SK-N-SH treated with all-trans-retinoic acid at 6 μM for 48 hours (cell line): Measurements from ENCODE around the gene MFF.
A peak's percentile ranks its signal among the peaks of the same experiment; 100 is the strongest.
"Not testable (repeated sequence)": the region's sequence is repeated elsewhere in the genome, so short reads cannot be mapped to it uniquely, and the experiment has no call there.

Experiments used
- ATAC-seq: fragments of 200-7000 bp; cut with Tn5 transposase; 3 replicates; pipeline ENCODE4 v1.9.1; 2020; ENCODE audit warnings: mild to moderate bottlenecking, moderate library complexity
- ARNTL ChIP-seq: fragments of 450-650 bp; formaldehyde crosslinking; IDR thresholded peaks from 2 replicates; pipeline ENCODE4 v1.5.0; 2020; ENCODE audit warnings: low read depth, mild to moderate bottlenecking, moderate library complexity, borderline replicate concordance
- CSDC2 ChIP-seq: fragments of 250-450 bp; sonication (Bioruptor Pico); IDR thresholded peaks from 2 replicates; pipeline ENCODE4 v1.5.0; 2020; ENCODE audit warnings: mild to moderate bottlenecking, moderate library complexity
- CSRNP3 ChIP-seq: fragments of 250-450 bp; sonication (Bioruptor Pico); IDR thresholded peaks from 2 replicates; pipeline ENCODE4 v1.5.1; 2021; ENCODE audit warnings: mild to moderate bottlenecking, moderate library complexity
- ESRRG ChIP-seq: fragments of 250-450 bp; sonication (Bioruptor Pico); IDR thresholded peaks from 2 replicates; pipeline ENCODE4 v1.6.1; 2021; ENCODE audit warnings: mild to moderate bottlenecking
- GLIS3 ChIP-seq: fragments of 250-450 bp; sonication (Bioruptor Pico); IDR thresholded peaks from 2 replicates; pipeline ENCODE4 v1.5.0; 2020; ENCODE audit warnings: mild to moderate bottlenecking, moderate library complexity
- ISL1 ChIP-seq: fragments of 250-450 bp; sonication (Bioruptor Pico); IDR thresholded peaks from 2 replicates; pipeline ENCODE4 v2.1.2; 2022; ENCODE audit warnings: mild to moderate bottlenecking, moderate library complexity
- OSR1 ChIP-seq: fragments of 250-450 bp; sonication (Bioruptor Pico); IDR thresholded peaks from 2 replicates; pipeline ENCODE4 v1.8.0; 2022; ENCODE audit warnings: moderate library complexity, mild to moderate bottlenecking, inconsistent platforms
- PATZ1 ChIP-seq: fragments of 250-450 bp; sonication (Bioruptor Pico); IDR thresholded peaks from 2 replicates; pipeline ENCODE4 v1.8.0; 2020; ENCODE audit warnings: mild to moderate bottlenecking, moderate library complexity, borderline replicate concordance
- POU6F1 ChIP-seq: fragments of 250-450 bp; sonication (Bioruptor Pico); IDR thresholded peaks from 2 replicates; pipeline ENCODE4 v1.8.0; 2021; ENCODE audit warnings: low read depth, mild to moderate bottlenecking, moderate library complexity, borderline replicate concordance
- PPARA ChIP-seq: fragments of 250-450 bp; sonication (Bioruptor Pico); IDR thresholded peaks from 2 replicates; pipeline ENCODE4 v1.5.0; 2020; ENCODE audit warnings: mild to moderate bottlenecking, borderline replicate concordance
- RARB ChIP-seq: fragments of 250-450 bp; sonication (Bioruptor Pico); IDR thresholded peaks from 2 replicates; pipeline ENCODE4 v1.8.0; 2021; ENCODE audit warnings: mild to moderate bottlenecking, moderate library complexity
- SNAI2 ChIP-seq: fragments of 250-450 bp; sonication (Bioruptor Pico); IDR thresholded peaks from 2 replicates; pipeline ENCODE4 v1.5.0; 2020; ENCODE audit warnings: mild to moderate bottlenecking, moderate library complexity
- TCF4 ChIP-seq: fragments of 250-450 bp; sonication (Bioruptor Pico); IDR thresholded peaks from 2 replicates; pipeline ENCODE4 v1.8.0; 2021; ENCODE audit warnings: mild to moderate bottlenecking, moderate library complexity, borderline replicate concordance
- TOX ChIP-seq: fragments of 250-450 bp; sonication (Bioruptor Pico); IDR thresholded peaks from 2 replicates; pipeline ENCODE4 v1.8.0; 2021; ENCODE audit warnings: mild to moderate bottlenecking, moderate library complexity, borderline replicate concordance
- ZC3H10 ChIP-seq: fragments of 250-450 bp; sonication (Bioruptor Pico); IDR thresholded peaks from 2 replicates; pipeline ENCODE4 v1.5.1; 2021; ENCODE audit warnings: mild to moderate bottlenecking, moderate library complexity
- ZNF565 ChIP-seq: fragments of 450-650 bp; formaldehyde crosslinking; conservative IDR thresholded peaks from 2 replicates; pipeline ENCODE4 v1.5.0; 2020; ENCODE audit warnings: low read depth, mild to moderate bottlenecking, moderate library complexity
- ZNF70 ChIP-seq: fragments of 450-650 bp; formaldehyde crosslinking; IDR thresholded peaks from 2 replicates; pipeline ENCODE4 v1.5.0; 2020; ENCODE audit warnings: mild to moderate bottlenecking, moderate library complexity
- ZNF8 ChIP-seq: fragments of 450-650 bp; formaldehyde crosslinking; IDR thresholded peaks from 2 replicates; pipeline ENCODE4 v1.5.0; 2020; ENCODE audit warnings: mild to moderate bottlenecking, moderate library complexity
- TF ChIP-seq, protein P1 (sequence below): fragments of 250-450 bp; sonication (Bioruptor Pico); IDR thresholded peaks from 2 replicates; pipeline ENCODE4 v1.5.1; 2020; ENCODE audit warnings: low read depth, mild to moderate bottlenecking, moderate library complexity
- TF ChIP-seq, protein P2 (sequence below): fragments of 250-450 bp; sonication (Bioruptor Pico); IDR thresholded peaks from 2 replicates; pipeline ENCODE4 v1.5.0; 2020; ENCODE audit warnings: mild to moderate bottlenecking, moderate library complexity

Gene MFF

GRCh38 chr2:227360351-227360750, 35.3 kb downstream of the MFF start (continued):
- TF ChIP-seq, protein P1, sequence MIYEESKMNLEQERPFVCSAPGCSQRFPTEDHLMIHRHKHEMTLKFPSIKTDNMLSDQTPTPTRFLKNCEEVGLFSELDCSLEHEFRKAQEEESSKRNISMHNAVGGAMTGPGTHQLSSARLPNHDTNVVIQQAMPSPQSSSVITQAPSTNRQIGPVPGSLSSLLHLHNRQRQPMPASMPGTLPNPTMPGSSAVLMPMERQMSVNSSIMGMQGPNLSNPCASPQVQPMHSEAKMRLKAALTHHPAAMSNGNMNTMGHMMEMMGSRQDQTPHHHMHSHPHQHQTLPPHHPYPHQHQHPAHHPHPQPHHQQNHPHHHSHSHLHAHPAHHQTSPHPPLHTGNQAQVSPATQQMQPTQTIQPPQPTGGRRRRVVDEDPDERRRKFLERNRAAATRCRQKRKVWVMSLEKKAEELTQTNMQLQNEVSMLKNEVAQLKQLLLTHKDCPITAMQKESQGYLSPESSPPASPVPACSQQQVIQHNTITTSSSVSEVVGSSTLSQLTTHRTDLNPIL (CRISPR knock-in tag) = no peak
- TF ChIP-seq ISL1 (CRISPR knock-in tag) (no peak), PPARA (CRISPR knock-in tag) (no peak), ZNF8 (no peak), TOX (CRISPR knock-in tag) (no peak)

GRCh38 chr2:227363756-227364155, 38.7 kb downstream of the MFF start:
- no peak for TF ChIP-seq TOX (CRISPR knock-in tag)
- no peak for TF ChIP-seq ARNTL (CRISPR knock-in tag)
- no peak for TF ChIP-seq CSRNP3 (CRISPR knock-in tag)
- no peak for TF ChIP-seq ZNF565 (CRISPR knock-in tag)
- TF ChIP-seq PPARA (CRISPR knock-in tag) = no peak
- no peak for TF ChIP-seq POU6F1 (CRISPR knock-in tag)
- TF ChIP-seq ZC3H10 (CRISPR knock-in tag) = no peak
- ATAC-seq = no peak

GRCh38 chr2:227364585-227365263, 39.7 kb downstream of the MFF start:
- not testable (repeated sequence) for ATAC-seq

- no peak; the same call in 2 of the 3 replicates for ATAC-seq
- TF ChIP-seq ARNTL (CRISPR knock-in tag) = no peak
- TF ChIP-seq ISL1 (CRISPR knock-in tag) = peak; percentile 70
Measured at GRCh38 chr2:227365833-227366232, 40.8 kb downstream of the MFF start.

DNA sequence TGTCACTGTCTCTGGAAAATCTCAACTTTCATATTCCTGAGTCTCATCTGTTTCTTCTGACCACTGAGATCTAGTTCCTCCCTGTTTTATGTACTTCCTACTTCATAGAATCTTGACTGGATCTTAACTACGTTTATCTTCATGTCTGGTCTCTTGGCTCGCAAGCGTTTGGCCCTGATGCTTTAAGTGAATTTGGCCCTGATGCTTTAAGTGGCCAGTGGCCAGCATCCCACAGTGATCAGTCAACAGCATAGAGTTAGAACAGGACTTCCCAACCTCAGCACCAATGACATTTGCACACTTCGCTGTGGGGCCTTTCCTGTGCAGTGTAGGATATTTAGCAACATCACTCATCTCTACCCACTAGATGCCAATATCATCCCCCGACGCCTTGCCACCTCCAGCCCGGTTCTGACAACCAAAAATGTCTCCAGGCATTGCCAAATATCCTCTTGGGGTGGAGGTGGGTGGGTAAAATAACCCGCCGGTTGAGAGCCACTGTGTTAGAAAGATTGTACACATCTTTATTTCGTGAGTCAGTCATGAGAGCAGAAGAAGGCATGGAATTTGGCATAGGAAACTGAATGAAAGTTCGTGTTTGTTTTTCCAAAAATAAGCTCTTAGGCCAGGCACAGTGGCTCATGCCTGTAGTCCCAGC, 41.8 kb downstream of the MFF start:
- peak; percentile 81 for ATAC-seq
- TF ChIP-seq ISL1 (CRISPR knock-in tag) (peak; percentile 95), ZNF565 (CRISPR knock-in tag) (no peak), TCF4 (CRISPR knock-in tag) (peak; percentile 39; the same call in 1 of the 2 replicates), SNAI2 (CRISPR knock-in tag) (peak; percentile 8; the same call in 1 of the 2 replicates), ZNF70 (no peak), ESRRG (CRISPR knock-in tag) (0 out of 2 replicates have a peak, but pooled peaks have one; percentile 23)
- TF ChIP-seq, all 23 proteins: peak for 4

- ATAC-seq = no peak
- TF ChIP-seq RARB (CRISPR knock-in tag) (no peak), OSR1 (no peak), CSDC2 (CRISPR knock-in tag) (no peak), SNAI2 (CRISPR knock-in tag) (no peak), TOX (CRISPR knock-in tag) (no peak), PATZ1 (no peak), GLIS3 (no peak), ZNF70 (no peak), ZNF565 (CRISPR knock-in tag) (no peak), CSRNP3 (CRISPR knock-in tag) (no peak), ISL1 (CRISPR knock-in tag) (no peak), ZC3H10 (CRISPR knock-in tag) (no peak)
- TF ChIP-seq, protein P2, sequence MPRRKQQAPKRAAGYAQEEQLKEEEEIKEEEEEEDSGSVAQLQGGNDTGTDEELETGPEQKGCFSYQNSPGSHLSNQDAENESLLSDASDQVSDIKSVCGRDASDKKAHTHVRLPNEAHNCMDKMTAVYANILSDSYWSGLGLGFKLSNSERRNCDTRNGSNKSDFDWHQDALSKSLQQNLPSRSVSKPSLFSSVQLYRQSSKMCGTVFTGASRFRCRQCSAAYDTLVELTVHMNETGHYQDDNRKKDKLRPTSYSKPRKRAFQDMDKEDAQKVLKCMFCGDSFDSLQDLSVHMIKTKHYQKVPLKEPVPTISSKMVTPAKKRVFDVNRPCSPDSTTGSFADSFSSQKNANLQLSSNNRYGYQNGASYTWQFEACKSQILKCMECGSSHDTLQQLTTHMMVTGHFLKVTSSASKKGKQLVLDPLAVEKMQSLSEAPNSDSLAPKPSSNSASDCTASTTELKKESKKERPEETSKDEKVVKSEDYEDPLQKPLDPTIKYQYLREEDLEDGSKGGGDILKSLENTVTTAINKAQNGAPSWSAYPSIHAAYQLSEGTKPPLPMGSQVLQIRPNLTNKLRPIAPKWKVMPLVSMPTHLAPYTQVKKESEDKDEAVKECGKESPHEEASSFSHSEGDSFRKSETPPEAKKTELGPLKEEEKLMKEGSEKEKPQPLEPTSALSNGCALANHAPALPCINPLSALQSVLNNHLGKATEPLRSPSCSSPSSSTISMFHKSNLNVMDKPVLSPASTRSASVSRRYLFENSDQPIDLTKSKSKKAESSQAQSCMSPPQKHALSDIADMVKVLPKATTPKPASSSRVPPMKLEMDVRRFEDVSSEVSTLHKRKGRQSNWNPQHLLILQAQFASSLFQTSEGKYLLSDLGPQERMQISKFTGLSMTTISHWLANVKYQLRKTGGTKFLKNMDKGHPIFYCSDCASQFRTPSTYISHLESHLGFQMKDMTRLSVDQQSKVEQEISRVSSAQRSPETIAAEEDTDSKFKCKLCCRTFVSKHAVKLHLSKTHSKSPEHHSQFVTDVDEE (CRISPR knock-in tag) = no peak
Measured at GRCh38 chr2:227367427-227367795, 42.4 kb downstream of the MFF start.
